NCI-H1048 (cell line): ENCODE results near the gene GEMIN8.

ENCODE experiments used
- DNase-seq: peaks from one replicate; lab custom pipeline; 2025; lab: John Stamatoyannopoulos, UW

GEMIN8 gene

GRCh38 chrX:14015941-14016340 is 13.8 kb downstream of the GEMIN8 start:
- no peak for DNase-seq

- no peak for DNase-seq
Measured at GRCh38 chrX:14015294-14015693, 14.4 kb downstream of the GEMIN8 start.

GRCh38 chrX:14014526-14014925 is 15.2 kb downstream of the GEMIN8 start:
- DNase-seq = no peak

GRCh38 chrX:14013054-14013453 is 16.6 kb downstream of the GEMIN8 start:
- DNase-seq = no peak

GRCh38 chrX:14010566-14010965 is 19.1 kb downstream of the GEMIN8 start:
- DNase-seq = no peak

- DNase-seq = no peak
Measured at GRCh38 chrX:14006540-14006939, 23.2 kb downstream of the GEMIN8 start.

- no peak for DNase-seq
Measured at GRCh38 chrX:14003876-14004425, 25.7 kb downstream of the GEMIN8 start.

GRCh38 chrX:14003028-14003427 is 26.7 kb downstream of the GEMIN8 start:
- DNase-seq = no peak

GRCh38 chrX:13996650-13997049 is 33.0 kb downstream of the GEMIN8 start:
- DNase-seq = no peak

GRCh38 chrX:13994536-13995080 is 35.1 kb downstream of the GEMIN8 start:
- DNase-seq = no peak

GRCh38 chrX:13994104-13994503 is 35.6 kb downstream of the GEMIN8 start:
- no peak for DNase-seq

GRCh38 chrX:13990126-13990800 is 39.4 kb downstream of the GEMIN8 start:
- DNase-seq = no peak

GRCh38 chrX:13985697-13986435 is 43.8 kb downstream of the GEMIN8 start:
- no peak for DNase-seq

GRCh38 chrX:13983734-13984133 is 46.0 kb downstream of the GEMIN8 start:
- no peak for DNase-seq

- no peak for DNase-seq
Measured at GRCh38 chrX:13968198-13968597, 61.5 kb downstream of the GEMIN8 start.

- no peak for DNase-seq
Measured at GRCh38 chrX:13967636-13968035, 62.1 kb downstream of the GEMIN8 start.

- no peak for DNase-seq
Measured at GRCh38 chrX:13966793-13967125, 62.9 kb downstream of the GEMIN8 start.

- no peak for DNase-seq
Measured at GRCh38 chrX:13966071-13966792, 63.5 kb downstream of the GEMIN8 start.

GRCh38 chrX:13965531-13965930 is 64.2 kb downstream of the GEMIN8 start:
- no peak for DNase-seq

- DNase-seq = no peak
Measured at GRCh38 chrX:13956998-13957397, 72.7 kb downstream of the GEMIN8 start.
